Skeletal muscle cell (primary cell): ENCODE measurements around the gene GCNT3.
"Not testable (repeated sequence)": the region's sequence is repeated elsewhere in the genome, so short reads cannot be mapped to it uniquely, and the experiment has no call there.

Source experiments
- DNase-seq: peaks from one replicate; pipeline ENCODE4 v3.0.0-alpha.2; 2010; ENCODE audit warnings: low read depth
- H3K4me3 ChIP-seq: 2 replicates; pipeline ENCODE4 v1.5.1; 2011; ENCODE audit warnings: low read depth, mild to moderate bottlenecking, control low read depth, low read length, moderate library complexity

GCNT3 gene

DNA sequence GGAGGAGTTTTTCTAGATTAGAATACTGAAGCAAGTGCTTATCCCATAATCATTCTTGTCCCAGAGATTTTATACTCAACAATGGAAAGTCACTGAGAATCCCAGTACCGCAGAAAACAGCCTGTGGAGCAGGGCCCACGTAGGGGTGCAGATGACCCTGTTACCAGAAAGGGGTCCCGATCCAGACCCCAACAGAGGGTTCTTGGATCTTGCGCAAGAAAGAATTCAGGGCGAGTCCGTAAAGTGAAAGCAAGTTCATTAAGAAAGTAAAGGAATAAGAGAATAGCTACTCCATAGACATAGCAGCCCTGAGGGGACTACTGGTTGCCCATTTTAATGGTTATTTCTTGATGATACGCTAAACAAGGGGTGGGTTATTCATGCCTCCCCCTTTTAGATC, 2.6 kb downstream of the GCNT3 start:
- no peak overlapping the region for H3K4me3 ChIP-seq
- DNase-seq: no peak

GRCh38 chr15:59615661-59616060, 4.1 kb downstream of the GCNT3 start:
- no peak overlapping the region for H3K4me3 ChIP-seq
- DNase-seq: no peak

GRCh38 chr15:59616379-59616778, 4.8 kb downstream of the GCNT3 start:
- H3K4me3 ChIP-seq: no peak overlapping the region
- DNase-seq: no peak

DNA sequence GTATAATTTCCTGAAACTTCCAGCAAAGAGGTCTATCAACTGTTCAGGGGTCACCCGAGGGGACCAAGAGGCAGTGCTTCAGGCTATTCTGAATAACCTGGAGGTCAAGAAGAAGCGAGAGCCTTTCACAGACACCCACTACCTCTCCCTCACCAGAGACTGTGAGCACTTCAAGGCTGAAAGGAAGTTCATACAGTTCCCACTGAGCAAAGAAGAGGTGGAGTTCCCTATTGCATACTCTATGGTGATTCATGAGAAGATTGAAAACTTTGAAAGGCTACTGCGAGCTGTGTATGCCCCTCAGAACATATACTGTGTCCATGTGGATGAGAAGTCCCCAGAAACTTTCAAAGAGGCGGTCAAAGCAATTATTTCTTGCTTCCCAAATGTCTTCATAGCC, 6.8 kb downstream of the GCNT3 start:
- no peak overlapping the region for H3K4me3 ChIP-seq
- no peak for DNase-seq

DNA sequence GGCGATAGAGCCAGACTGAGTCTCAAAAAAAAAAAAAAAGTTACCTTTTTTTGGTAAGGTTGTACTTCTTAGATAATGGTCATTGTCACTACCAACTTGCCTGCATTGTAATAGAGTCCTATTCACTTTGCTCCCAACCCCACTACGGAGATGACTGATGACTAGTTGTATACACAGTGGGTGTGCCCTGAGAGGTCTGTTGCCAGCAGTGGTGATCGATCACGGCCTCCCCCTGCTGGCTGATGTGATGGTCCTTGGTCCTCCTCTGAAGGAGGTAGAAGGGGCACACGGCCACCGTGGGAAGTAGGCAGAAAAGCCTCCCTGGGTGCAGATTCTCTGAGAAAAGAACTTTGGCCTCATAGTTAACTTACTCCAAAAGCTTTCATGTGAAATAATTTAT, 10.7 kb downstream of the GCNT3 start:
- peak; percentile 15 for DNase-seq
- H3K4me3 ChIP-seq: no peak overlapping the region

- no peak for DNase-seq
- no peak overlapping the region for H3K4me3 ChIP-seq
These were observed 21.1 kb downstream of the GCNT3 start for GRCh38 chr15:59632714-59633113.

DNA sequence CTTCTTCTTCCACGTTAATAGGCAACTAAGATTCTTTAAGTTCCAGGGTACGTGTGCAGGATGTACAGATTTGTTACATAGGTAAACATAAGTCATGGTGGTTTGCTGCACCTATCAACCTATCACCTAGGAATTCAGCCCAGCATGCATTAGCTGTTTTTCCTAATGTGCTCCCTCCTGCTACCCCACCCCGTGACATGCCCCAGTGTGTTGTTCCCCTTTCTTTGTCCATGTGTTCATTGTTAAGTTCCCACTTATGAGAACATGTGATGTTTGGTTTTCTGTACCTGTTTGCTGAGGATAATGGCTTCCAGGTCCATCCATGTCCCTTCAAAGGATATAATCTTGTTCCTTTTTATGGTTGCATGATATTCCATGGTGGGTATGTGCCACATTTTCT, 24.6 kb downstream of the GCNT3 start:
- no peak overlapping the region for H3K4me3 ChIP-seq
- no peak for DNase-seq

DNA sequence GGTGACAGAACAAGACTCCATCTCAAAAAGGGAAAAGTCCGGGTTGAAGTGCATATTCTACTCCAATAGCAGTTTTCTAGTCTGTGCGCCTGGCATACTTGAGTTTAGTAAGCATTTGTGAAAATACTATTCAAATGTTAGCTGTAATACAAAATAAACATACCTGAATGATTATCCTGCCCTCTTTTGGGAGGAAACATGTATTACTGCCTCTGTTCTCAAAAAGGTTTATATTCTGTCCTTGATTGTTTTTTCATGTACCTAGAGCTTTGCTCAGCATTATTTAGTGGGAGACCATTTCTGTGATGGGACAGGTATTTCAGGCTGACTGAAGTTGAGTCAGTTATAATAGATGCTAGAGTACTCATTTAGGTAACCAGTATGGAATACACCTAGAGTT, 25.9 kb downstream of the GCNT3 start:
- DNase-seq, H3K4me3 ChIP-seq: not testable (repeated sequence)

DNA sequence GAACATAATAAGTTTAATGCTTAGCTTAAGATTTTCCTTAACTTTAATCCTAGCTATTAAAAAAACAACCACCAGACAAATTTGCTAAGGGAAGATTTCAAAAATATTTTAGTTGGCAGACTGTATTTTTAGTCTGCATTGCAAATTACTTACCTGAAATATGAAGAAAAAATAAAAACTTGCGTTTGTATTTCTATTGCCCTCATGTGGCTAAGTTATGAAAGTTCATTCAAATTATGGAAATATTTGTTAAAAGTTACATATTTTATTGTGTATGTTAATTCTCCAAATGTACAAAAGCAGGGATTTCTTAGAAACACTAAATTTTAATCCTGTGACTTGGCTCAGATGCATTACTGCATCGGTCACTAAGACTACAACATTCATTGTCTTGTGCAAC, 30.8 kb downstream of the GCNT3 start:
- no peak overlapping the region for H3K4me3 ChIP-seq
- DNase-seq: no peak

DNA sequence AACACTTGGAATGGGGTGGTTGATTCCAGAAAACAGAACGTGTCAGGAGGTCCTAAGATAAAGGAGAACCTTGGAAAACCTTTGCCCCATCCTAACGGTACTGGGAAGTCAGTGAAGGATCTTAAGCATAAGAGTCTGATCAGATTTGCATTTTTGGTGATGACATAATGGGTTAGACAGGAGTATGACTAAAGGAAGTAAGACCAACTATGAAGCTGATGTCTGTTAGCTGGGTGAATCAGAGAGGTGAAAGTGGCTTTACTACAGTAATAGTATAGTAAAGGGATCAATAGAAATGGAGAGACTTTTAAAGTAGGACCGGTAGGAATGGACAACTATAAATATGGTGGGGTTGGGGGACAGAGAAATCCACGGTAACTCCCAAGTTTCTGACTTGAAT, 33.2 kb downstream of the GCNT3 start:
- no peak for DNase-seq
- H3K4me3 ChIP-seq: no peak overlapping the region

- not testable (repeated sequence) for DNase-seq, H3K4me3 ChIP-seq
These were observed 34.2 kb downstream of the GCNT3 start for GRCh38 chr15:59645812-59646211.

GRCh38 chr15:59646277-59646676, 34.7 kb downstream of the GCNT3 start:
- DNase-seq: no peak
- H3K4me3 ChIP-seq: no peak overlapping the region

- no peak overlapping the region for H3K4me3 ChIP-seq
- DNase-seq: no peak
These were observed 35.5 kb downstream of the GCNT3 start for GRCh38 chr15:59647085-59647484.

- DNase-seq: no peak
- H3K4me3 ChIP-seq: no peak overlapping the region
These were observed 38.0 kb downstream of the GCNT3 start for GRCh38 chr15:59649603-59650002.

- H3K4me3 ChIP-seq: no peak overlapping the region
- DNase-seq: no peak
These were observed 42.5 kb downstream of the GCNT3 start for GRCh38 chr15:59654046-59654445.

DNA sequence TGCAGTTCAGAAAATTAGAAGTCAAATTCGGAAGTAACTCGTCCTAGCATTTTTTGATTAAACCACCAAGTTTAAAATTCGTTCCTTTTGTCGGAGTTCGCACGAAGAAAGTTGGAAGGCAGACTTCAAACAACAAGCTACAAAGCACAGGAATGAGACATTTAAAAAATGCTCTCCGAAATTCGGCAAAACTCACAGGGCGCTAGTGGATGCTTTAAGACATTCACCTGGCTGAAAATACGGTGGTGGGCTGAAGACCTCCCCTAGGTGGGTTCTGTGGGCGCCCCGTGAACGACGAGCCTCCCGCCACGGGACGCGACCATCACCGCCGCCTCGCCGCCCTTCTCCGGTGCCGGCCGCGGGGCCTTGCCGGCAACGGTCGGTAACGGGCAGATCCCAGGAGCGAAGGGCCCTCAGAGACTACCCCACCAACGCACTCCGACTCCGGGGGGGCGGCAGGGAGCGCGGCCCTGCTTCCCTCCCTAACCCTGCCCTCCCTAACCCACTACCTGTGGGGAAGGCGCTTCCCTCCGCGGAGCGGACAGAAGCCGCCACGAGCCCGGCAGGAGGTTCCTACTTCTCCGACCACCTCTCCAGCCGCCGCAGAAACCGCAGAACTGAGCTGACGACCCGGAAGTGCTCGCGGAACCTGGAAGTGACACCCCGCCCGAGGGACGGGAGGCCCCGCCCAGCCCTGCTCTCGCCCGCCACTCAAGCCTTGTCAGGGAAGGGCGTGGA, 45.5 kb downstream of the GCNT3 start, which contains the start of gene GTF2A2:
TSS of gene GTF2A2 (minus strand) at position 619 of the 738 bp plus-strand sequence. CDS start 5,238 bp downstream, outside the sequence.
- DNase-seq: peak; percentile 83

GRCh38 chr15:59657635-59658125, 46.1 kb downstream of the GCNT3 start:
- no peak for DNase-seq
- H3K4me3 ChIP-seq: peak overlapping the region; percentile 83

More for the DNA sequence above, 45.5 kb downstream of the GCNT3 start, which contains the start of gene GTF2A2:
- H3K4me3 ChIP-seq: peak within 1 kb of the TSS; percentile 83

DNA sequence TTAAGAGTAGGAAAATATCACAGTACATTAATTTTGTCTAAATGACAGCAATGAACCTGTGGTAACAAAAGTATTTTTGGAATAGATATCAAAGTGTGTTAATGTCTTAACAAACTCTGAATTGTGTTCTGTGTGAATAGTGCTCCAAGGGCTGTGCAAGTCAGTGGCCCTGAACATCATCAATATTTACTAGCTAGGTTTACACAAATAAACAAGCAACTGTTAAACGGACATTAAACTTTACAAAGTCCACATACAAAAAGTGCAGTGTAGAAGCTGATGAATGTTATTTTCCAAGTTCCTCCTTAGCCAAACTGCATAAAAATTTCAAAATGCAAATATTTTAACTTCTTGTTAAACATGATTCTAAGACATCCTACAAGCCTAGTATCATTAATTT, 47.8 kb downstream of the GCNT3 start:
- no peak for DNase-seq

DNA sequence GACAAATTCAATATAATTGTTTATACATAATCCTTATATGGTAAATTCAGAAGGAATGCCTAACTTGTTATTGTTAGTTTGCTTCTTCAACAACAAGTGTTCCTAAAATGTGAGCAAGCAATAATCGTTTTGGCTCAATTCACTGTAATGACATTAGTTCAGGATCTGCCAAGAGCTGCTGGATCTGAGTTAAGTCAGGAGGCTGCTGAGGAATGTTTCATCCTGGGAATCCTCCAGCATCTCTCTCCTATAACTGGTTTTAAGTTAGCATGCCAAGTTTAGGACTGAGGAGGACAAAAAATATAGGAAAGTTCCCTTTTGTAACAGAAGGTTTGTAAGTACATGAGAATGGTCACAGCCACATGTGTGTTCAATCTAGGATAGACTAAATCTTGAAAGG, 50.7 kb downstream of the GCNT3 start:
- peak; percentile 41 for DNase-seq
- H3K4me3 ChIP-seq: no peak overlapping the region

More for the DNA sequence above, 47.8 kb downstream of the GCNT3 start:
- H3K4me3 ChIP-seq: no peak overlapping the region

GRCh38 chr15:59668556-59668955, 57.0 kb downstream of the GCNT3 start:
- no peak for DNase-seq
- no peak overlapping the region for H3K4me3 ChIP-seq
